ENCODE results near the gene ARL6IP6. TPM values are rescaled to one million over a fixed set of nuclear protein-coding genes. Genes with fewer than 3 reads are reported as not detected.

ARL6IP6 gene
- 52.3 and 58.3 TPM in 2 replicates for total RNA-seq (2013; cell fraction: nucleolus; rRNA removed)
- 15.8 and 21.1 TPM in 2 replicates for total RNA-seq (2014; rRNA removed)
- total RNA-seq (2014; rRNA removed; fragmentation: Illumina TruSeq; extraction: Trizol): 23.4 and 25.8 TPM in 2 replicates
- 23.5 and 26.6 TPM in 2 replicates for total RNA-seq (2021)
- 16.8 TPM for polyA plus RNA-seq (2011; ENCODE audit: low read depth)
- polyA plus RNA-seq (2011; rRNA removed): 87.3 and 130 TPM in 2 replicates
- 27.4 and 39.7 TPM in 2 replicates for polyA plus RNA-seq (2011; cell fraction: cytosol; rRNA removed)
- polyA plus RNA-seq (2011; cell fraction: nucleus; rRNA removed): 71.2 and 88.7 TPM in 2 replicates
- polyA plus RNA-seq (2012): 14.3 and 19.4 TPM in 2 replicates
- 31.7 and 48.0 TPM in 2 replicates for polyA plus RNA-seq (2014; fragmentation: Illumina TruSeq; extraction: Trizol)
- polyA plus RNA-seq (2014; fragmentation: Nextera tagmentation; extraction: Ambion mirVana): 10 to 100 TPM; 18.0 to 30.1 TPM
- 18.1 and 19.5 TPM in 2 replicates for polyA plus RNA-seq (2014; rRNA removed)
- 10 to 100 TPM; 48.5 to 51.5 TPM for polyA plus RNA-seq (2016; fragmentation: Nextera tagmentation; extraction: Ambion mirVana)
- 27.0 and 29.3 TPM in 2 replicates for polyA minus RNA-seq (2011; rRNA and poly(A)+ RNA removed)
- polyA minus RNA-seq (2011; cell fraction: cytosol; rRNA and poly(A)+ RNA removed): 6.9 and 9.1 TPM in 2 replicates
- polyA minus RNA-seq (2011; cell fraction: nucleus; rRNA and poly(A)+ RNA removed): 18.9 and 25.4 TPM in 2 replicates
- Bru-seq, nascent RNA: percentile 84 among the genes with signal in this experiment
- BruChase-seq, experiment 1, labeled RNA remaining after a 6-hour chase: percentile 71 among the genes with signal in this experiment
- BruChase-seq, experiment 2, labeled RNA remaining after a 2-hour chase: percentile 76 among the genes with signal in this experiment
- long read RNA-seq, experiment 1, transcript ARL6IP6-201 (4 exons, 2,805 nt): major isoform, 40 of 44 reads
- long read RNA-seq, experiment 1, partial matches to known transcripts: 0 of 44 reads
- long read RNA-seq, experiment 1, other reads (novel, unspliced or antisense): 3 of 44 reads
- long read RNA-seq, experiment 2, transcript ARL6IP6-201 (4 exons, 2,805 nt): major isoform, 194 of 219 reads
- long read RNA-seq, experiment 2, transcript ARL6IP6-205 (4 exons, 1,308 nt): minor isoform, 5 of 219 reads
- long read RNA-seq, experiment 2, partial matches to known transcripts: 0 of 219 reads
- long read RNA-seq, experiment 2, other reads (novel, unspliced or antisense): 19 of 219 reads

DNA sequence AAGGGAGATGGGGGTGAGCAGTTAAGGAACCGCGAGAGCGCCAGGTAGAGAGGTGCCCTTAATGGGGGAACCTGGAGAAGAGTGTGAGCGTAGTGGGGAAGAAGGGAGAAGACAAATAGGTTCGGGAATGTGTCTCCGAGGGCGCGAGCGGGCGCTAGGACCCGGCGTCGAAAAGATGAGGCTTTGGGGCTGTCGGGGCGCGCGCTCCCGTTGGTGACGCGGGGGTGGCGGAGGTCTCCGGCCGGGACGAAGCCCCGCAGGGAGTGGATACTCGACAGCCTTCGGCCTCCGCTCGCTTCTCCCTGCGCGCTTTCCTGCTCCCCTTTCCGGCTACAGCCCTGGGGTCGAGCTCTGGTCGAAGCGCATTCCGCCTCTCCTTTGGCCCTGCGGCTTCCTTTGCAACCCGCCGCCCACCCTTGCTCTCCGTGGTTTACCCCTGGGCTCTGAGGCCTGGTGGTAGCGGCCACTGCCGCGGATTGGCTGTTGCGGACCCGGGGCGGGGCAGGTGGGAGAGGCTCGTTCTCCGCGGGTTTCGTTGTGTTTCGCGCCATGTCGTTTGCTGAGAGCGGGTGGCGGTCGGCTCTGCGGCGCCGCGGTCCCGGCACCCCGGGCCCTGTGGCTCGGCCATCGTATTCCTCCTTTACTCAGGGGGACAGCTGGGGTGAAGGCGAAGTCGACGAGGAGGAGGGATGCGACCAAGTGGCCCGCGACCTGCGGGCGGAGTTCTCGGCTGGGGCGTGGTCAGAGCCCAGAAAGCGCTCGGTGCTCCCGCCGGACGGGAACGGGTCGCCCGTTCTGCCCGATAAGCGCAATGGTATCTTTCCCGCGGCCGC, at the start of gene ARL6IP6:
TSS of gene ARL6IP6 (plus strand) at position 545 of the 833 bp plus-strand sequence. CDS start at position 550, 5 bp downstream.
- SMC1A ChIA-PET (ENCODE audit: uncharacterized antibody, unreplicated experiment): interaction anchor here (1.8 to 2.7 kb wide), 2 partner anchors 18 to 24 kb away, joined by 5 to 18 read pairs; no protein-coding TSS in a partner anchor
- RAD21 ChIA-PET (ENCODE audit: unreplicated experiment): no interaction called here
- Histone ChIP-seq H2AFZ (ENCODE audit: control insufficient read depth, low read depth, low read length) (peak within 1 kb of the TSS; percentile 97), H4K20me1 (ENCODE audit: control insufficient read depth, insufficient read depth) (no peaks in the 10 kb centered on the region), H3K27me3 (replicated peaks in 1 of 2; ENCODE audit: control insufficient read depth in 2 of 2, insufficient read depth in 2 of 2, low read length in 1 of 2) (no peaks in the 10 kb centered on the region), H3K4me1 (ENCODE audit: control insufficient read depth, insufficient read depth, low read length) (peaks cover 4% of the 10 kb centered on the region; the same call in 1 of the 2 replicates), H3K79me2 (ENCODE audit: control insufficient read depth, insufficient read depth, low read length) (peaks cover 66% of the 10 kb centered on the region), H3K36me3 (ENCODE audit: control insufficient read depth in 2 of 2, insufficient read depth in 2 of 2, low read length in 1 of 2) (peaks cover 0 to 5% of the 10 kb centered on the region in 2 experiments; a peak in 1 of 4 replicates), H3K4me3 (peak within 1 kb of the TSS; percentile 66), H3K9ac (ENCODE audit: control insufficient read depth, insufficient read depth, low read length) (peak within 1 kb of the TSS; percentile 86), H3K27ac (ENCODE audit: control insufficient read depth, insufficient read depth) (peak within 1 kb of the TSS; percentile 93), H3K9me3 (replicated peaks; ENCODE audit: control insufficient read depth, insufficient read depth, low read length) (no peaks in the 10 kb centered on the region), H3K4me2 (ENCODE audit: control insufficient read depth, insufficient read depth) (peak within 1 kb of the TSS; percentile 80)
- POLR2A ChIA-PET: interaction anchor here (0.8 to 1.2 kb wide), 3 partner anchors 11 to 33 kb away, joined by 3 to 5 read pairs (median 3); no protein-coding TSS in a partner anchor
- WGBS (ENCODE audit: insufficient coverage, insufficient replicate concordance, low lambda C conversion rate, missing lambda C conversion rate): under 1% methylated on average over 85 of the region's 87 CpGs
- FAIRE-seq (peak; percentile 57), ATAC-seq (peak; percentile 82), DNase-seq (ENCODE audit: low read depth, low spot score) (peak; percentile 64)
- intact Hi-C loops (cut with micrococcal nuclease; ENCODE audit: unreplicated experiment): loop anchor here (5.0 to 10.0 kb wide), 2 partner anchors 541 to 1433 kb away; partner anchors contain the start of genes NMI and STAM2
- in situ Hi-C loops (cut with MboI): loop anchor here (25.0 kb wide), 1 partner anchor 1431 kb away; the partner anchor contains the start of gene NMI
- CTCF ChIA-PET: interaction anchor here (0.9 to 5.7 kb wide), 3 partner anchors 11 to 380 kb away, joined by 3 to 58 read pairs (median 11); no protein-coding TSS in a partner anchor
- BruUV-seq (replicated peaks): no TSS peak
- TF ChIP-seq, protein P1, sequence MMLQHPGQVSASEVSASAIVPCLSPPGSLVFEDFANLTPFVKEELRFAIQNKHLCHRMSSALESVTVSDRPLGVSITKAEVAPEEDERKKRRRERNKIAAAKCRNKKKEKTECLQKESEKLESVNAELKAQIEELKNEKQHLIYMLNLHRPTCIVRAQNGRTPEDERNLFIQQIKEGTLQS (IDR thresholded peaks at IDR 0.05; ENCODE audit: borderline replicate concordance, extremely low read depth, low read depth, low read length): no peak
- TF ChIP-seq BRCA1 (IDR thresholded peaks at IDR 0.05; ENCODE audit: low read depth, low read length): peak; percentile 24; the same call in 1 of the 2 replicates
- no peak for TF ChIP-seq EZH2 (IDR thresholded peaks at IDR 0.05; ENCODE audit: borderline replicate concordance, control insufficient read depth, low read depth, low read length)
- TF ChIP-seq ZNF217 (IDR thresholded peaks at IDR 0.05): no peak
- TF ChIP-seq IKZF2 (IDR thresholded peaks at IDR 0.05): no peak
- TF ChIP-seq IKZF1 (conservative IDR thresholded peaks at IDR 0.05): peak; percentile 53
- TF ChIP-seq, protein P2, sequence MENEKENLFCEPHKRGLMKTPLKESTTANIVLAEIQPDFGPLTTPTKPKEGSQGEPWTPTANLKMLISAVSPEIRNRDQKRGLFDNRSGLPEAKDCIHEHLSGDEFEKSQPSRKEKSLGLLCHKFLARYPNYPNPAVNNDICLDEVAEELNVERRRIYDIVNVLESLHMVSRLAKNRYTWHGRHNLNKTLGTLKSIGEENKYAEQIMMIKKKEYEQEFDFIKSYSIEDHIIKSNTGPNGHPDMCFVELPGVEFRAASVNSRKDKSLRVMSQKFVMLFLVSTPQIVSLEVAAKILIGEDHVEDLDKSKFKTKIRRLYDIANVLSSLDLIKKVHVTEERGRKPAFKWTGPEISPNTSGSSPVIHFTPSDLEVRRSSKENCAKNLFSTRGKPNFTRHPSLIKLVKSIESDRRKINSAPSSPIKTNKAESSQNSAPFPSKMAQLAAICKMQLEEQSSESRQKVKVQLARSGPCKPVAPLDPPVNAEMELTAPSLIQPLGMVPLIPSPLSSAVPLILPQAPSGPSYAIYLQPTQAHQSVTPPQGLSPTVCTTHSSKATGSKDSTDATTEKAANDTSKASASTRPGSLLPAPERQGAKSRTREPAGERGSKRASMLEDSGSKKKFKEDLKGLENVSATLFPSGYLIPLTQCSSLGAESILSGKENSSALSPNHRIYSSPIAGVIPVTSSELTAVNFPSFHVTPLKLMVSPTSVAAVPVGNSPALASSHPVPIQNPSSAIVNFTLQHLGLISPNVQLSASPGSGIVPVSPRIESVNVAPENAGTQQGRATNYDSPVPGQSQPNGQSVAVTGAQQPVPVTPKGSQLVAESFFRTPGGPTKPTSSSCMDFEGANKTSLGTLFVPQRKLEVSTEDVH (IDR thresholded peaks at IDR 0.05; ENCODE audit: low read depth, partially characterized antibody): peak; percentile 75
- peak; percentile 64 for TF ChIP-seq RUNX3 (IDR thresholded peaks at IDR 0.05; ENCODE audit: low read length)
- no peak for TF ChIP-seq GABPA (IDR thresholded peaks at IDR 0.05; ENCODE audit: low read depth)
- no peak for TF ChIP-seq YBX1 (IDR thresholded peaks at IDR 0.05)
- TF ChIP-seq TCF12 (IDR thresholded peaks at IDR 0.05; ENCODE audit: low read depth, low read length): peak; percentile 34; the same call in 1 of the 2 replicates
- TF ChIP-seq NR2F1 (conservative IDR thresholded peaks at IDR 0.05): peak; percentile 90
- TF ChIP-seq RAD51 (IDR thresholded peaks at IDR 0.05): no peak
- 0 out of 2 replicates have a peak, but pooled peaks have one; percentile 74 for TF ChIP-seq WRNIP1 (IDR thresholded peaks at IDR 0.05; ENCODE audit: borderline replicate concordance, low read depth, low read length)
- peak; percentile 78; the same call in 1 of the 2 replicates for TF ChIP-seq CREB1 (IDR thresholded peaks at IDR 0.05; ENCODE audit: low read depth)
- no peak for TF ChIP-seq BMI1 (IDR thresholded peaks at IDR 0.05; ENCODE audit: borderline replicate concordance)
